HepG2 (cell line): ENCODE results near the gene MMP12.

Source experiments
- CTCF ChIP-seq: sonication (generic); formaldehyde crosslinking; IDR thresholded peaks from 2 replicates; pipeline ENCODE4 v1.5.0; 2020; ENCODE audit warnings: mild to moderate bottlenecking, missing genetic modification reagents, moderate library complexity
- RXRA ChIP-seq: sonication (generic); formaldehyde crosslinking; IDR thresholded peaks from 2 replicates; pipeline ENCODE4 v1.5.1; 2020; ENCODE audit warnings: missing genetic modification reagents
- ZBTB21 ChIP-seq: sonication (generic); formaldehyde crosslinking; IDR thresholded peaks from 2 replicates; pipeline ENCODE4 v1.4.0; 2020; ENCODE audit warnings: missing genetic modification reagents
- ZNF629 ChIP-seq: sonication (generic); formaldehyde crosslinking; conservative IDR thresholded peaks from 2 replicates; pipeline ENCODE4 v1.5.0; 2020; ENCODE audit warnings: missing genetic modification reagents
- TF ChIP-seq, protein P1 (sequence below): sonication (generic); formaldehyde crosslinking; IDR thresholded peaks from one replicate; pipeline ENCODE4 v1.5.1; 2020; ENCODE audit warnings: mild to moderate bottlenecking, missing genetic modification reagents; ENCODE audit errors: not compliant biosample characterization

GRCh38 chr11:102832612-102833011 is 42.2 kb downstream of the MMP12 start:
- TF ChIP-seq, protein P1, sequence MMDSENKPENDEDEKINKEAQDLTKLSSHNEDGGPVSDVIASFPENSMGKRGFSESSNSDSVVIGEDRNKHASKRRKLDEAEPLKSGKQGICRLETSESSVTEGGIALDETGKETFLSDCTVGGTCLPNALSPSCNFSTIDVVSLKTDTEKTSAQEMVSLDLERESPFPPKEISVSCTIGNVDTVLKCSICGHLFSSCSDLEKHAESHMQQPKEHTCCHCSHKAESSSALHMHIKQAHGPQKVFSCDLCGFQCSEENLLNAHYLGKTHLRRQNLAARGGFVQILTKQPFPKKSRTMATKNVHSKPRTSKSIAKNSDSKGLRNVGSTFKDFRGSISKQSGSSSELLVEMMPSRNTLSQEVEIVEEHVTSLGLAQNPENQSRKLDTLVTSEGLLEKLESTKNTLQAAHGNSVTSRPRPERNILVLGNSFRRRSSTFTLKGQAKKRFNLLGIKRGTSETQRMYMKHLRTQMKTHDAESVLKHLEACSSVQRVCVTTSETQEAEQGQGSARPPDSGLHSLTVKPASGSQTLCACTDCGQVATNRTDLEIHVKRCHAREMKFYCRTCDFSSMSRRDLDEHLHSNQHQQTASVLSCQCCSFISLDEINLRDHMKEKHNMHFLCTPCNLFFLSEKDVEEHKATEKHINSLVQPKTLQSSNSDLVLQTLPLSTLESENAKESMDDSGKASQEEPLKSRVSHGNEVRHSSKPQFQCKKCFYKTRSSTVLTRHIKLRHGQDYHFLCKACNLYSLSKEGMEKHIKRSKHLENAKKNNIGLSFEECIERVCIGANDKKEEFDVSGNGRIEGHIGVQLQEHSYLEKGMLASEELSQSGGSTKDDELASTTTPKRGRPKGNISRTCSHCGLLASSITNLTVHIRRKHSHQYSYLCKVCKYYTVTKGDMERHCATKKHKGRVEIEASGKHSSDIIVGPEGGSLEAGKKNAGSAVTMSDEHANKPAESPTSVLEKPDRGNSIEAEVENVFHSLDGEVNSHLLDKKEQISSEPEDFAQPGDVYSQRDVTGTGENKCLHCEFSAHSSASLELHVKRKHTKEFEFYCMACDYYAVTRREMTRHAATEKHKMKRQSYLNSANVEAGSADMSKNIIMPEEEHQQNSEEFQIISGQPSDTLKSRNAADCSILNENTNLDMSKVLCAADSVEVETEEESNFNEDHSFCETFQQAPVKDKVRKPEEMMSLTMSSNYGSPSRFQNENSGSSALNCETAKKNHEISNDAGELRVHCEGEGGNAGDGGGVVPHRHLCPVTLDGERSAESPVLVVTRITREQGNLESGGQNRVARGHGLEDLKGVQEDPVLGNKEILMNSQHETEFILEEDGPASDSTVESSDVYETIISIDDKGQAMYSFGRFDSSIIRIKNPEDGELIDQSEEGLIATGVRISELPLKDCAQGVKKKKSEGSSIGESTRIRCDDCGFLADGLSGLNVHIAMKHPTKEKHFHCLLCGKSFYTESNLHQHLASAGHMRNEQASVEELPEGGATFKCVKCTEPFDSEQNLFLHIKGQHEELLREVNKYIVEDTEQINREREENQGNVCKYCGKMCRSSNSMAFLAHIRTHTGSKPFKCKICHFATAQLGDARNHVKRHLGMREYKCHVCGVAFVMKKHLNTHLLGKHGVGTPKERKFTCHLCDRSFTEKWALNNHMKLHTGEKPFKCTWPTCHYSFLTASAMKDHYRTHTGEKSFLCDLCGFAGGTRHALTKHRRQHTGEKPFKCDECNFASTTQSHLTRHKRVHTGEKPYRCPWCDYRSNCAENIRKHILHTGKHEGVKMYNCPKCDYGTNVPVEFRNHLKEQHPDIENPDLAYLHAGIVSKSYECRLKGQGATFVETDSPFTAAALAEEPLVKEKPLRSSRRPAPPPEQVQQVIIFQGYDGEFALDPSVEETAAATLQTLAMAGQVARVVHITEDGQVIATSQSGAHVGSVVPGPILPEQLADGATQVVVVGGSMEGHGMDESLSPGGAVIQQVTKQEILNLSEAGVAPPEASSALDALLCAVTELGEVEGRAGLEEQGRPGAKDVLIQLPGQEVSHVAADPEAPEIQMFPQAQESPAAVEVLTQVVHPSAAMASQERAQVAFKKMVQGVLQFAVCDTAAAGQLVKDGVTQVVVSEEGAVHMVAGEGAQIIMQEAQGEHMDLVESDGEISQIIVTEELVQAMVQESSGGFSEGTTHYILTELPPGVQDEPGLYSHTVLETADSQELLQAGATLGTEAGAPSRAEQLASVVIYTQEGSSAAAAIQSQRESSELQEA (CRISPR knock-in tag) = no peak
- TF ChIP-seq CTCF (CRISPR knock-in tag) = no peak
- TF ChIP-seq ZBTB21 = no peak
- no peak for TF ChIP-seq ZNF629 (CRISPR knock-in tag)
- TF ChIP-seq RXRA (CRISPR knock-in tag) = no peak
